Stomach smooth muscle (tissue), 2 donors: ENCODE measurements around the gene CDK5R1.

Source experiments
- H3K27ac ChIP-seq: one replicate; pipeline ENCODE4 v1.7.0; 2013; ENCODE audit warnings: mild to moderate bottlenecking, low read length, inconsistent platforms
- H3K27me3 ChIP-seq, 2 donors: one replicate each; pipeline ENCODE4 v1.7.0; 2013; ENCODE audit warnings: low read length in 2 of 2; ENCODE audit not compliant: insufficient read depth in 2 of 2, control insufficient read depth in 1 of 2
- H3K36me3 ChIP-seq, 2 donors: one replicate each; pipeline ENCODE4 v1.7.0; 2013; ENCODE audit warnings: low read length in 2 of 2; ENCODE audit not compliant: control insufficient read depth in 2 of 2, insufficient read depth in 2 of 2
- H3K4me1 ChIP-seq: one replicate; pipeline ENCODE4 v1.7.0; 2013; ENCODE audit warnings: low read length; ENCODE audit not compliant: control insufficient read depth, insufficient read depth
- H3K4me3 ChIP-seq, 2 donors: one replicate each; pipeline ENCODE4 v1.7.0; 2013; ENCODE audit warnings: low read length in 2 of 2
- H3K9ac ChIP-seq, 2 donors: one replicate each; pipeline ENCODE4 v1.7.0; 2013; ENCODE audit warnings: low read length in 2 of 2, mild to moderate bottlenecking in 1 of 2
- H3K9me3 ChIP-seq, 2 donors: one replicate each; pipeline ENCODE4 v1.7.0; 2013; ENCODE audit warnings: low read length in 2 of 2; ENCODE audit not compliant: control insufficient read depth in 2 of 2
- donor health status: healthy.
- donor health status: Pancreatic carcinoma.

CDK5R1 gene

GRCh38 chr17:32486701-32487472 is at the start of gene CDK5R1:
Gene CDK5R1 (plus strand): TSS chr17:32486993. CDS start chr17:32487621, 628 bp downstream.
- Histone ChIP-seq H3K27ac (peak within 1 kb of the TSS; percentile 64), H3K36me3 (peaks cover 3% of the 10 kb centered on the region in 2 donors)

GRCh38 chr17:32440722-32441121 is 46.1 kb upstream of the CDK5R1 start:
- Histone ChIP-seq H3K9me3 (no peaks in the 10 kb centered on the region), H3K4me1 (peaks cover 3% of the 10 kb centered on the region), H3K27me3 (no peaks in the 10 kb centered on the region), H3K4me3 (no peak overlapping the region), H3K27ac (no peak overlapping the region), H3K36me3 (no peaks in the 10 kb centered on the region), H3K9ac (no peak overlapping the region)

More at GRCh38 chr17:32486701-32487472, at the start of gene CDK5R1:
- Histone ChIP-seq H3K4me3 (peak within 1 kb of the TSS; percentile 60 to 74), H3K27me3 (no peaks in the 10 kb centered on the region), H3K9me3 (no peaks in the 10 kb centered on the region), H3K4me1 (peaks cover 23% of the 10 kb centered on the region), H3K9ac (peak within 1 kb of the TSS; percentile 40 to 47)

GRCh38 chr17:32441886-32442285 is 44.9 kb upstream of the CDK5R1 start:
- no peak overlapping the region for H3K4me3 ChIP-seq
- H3K27me3 ChIP-seq = no peaks in the 10 kb centered on the region
- H3K4me1 ChIP-seq = peaks cover 3% of the 10 kb centered on the region
- H3K27ac ChIP-seq = no peak overlapping the region
- no peak overlapping the region for H3K9ac ChIP-seq
- no peaks in the 10 kb centered on the region for H3K9me3 ChIP-seq
- peaks cover 0 to 1% of the 10 kb centered on the region in 2 donors for H3K36me3 ChIP-seq

GRCh38 chr17:32443827-32444300 is 42.9 kb upstream of the CDK5R1 start:
- Histone ChIP-seq H3K4me1 (peaks cover 3% of the 10 kb centered on the region), H3K9me3 (no peaks in the 10 kb centered on the region), H3K27ac (no peak overlapping the region), H3K27me3 (no peaks in the 10 kb centered on the region), H3K9ac (peak overlapping the region in 1 of 2 donors; percentile 51), H3K4me3 (peak overlapping the region; percentile 52 to 93), H3K36me3 (peaks cover 10% of the 10 kb centered on the region in 2 donors)

GRCh38 chr17:32444301-32445073 is 42.3 kb upstream of the CDK5R1 start, which contains the start of gene PSMD11:
Gene PSMD11 (plus strand): TSS chr17:32444510. CDS start chr17:32444524, 14 bp downstream.
- peaks cover 3% of the 10 kb centered on the region for H3K4me1 ChIP-seq
- peak within 1 kb of the TSS; percentile 66 for H3K27ac ChIP-seq
- peak within 1 kb of the TSS; percentile 85 to 90 for H3K9ac ChIP-seq
- H3K36me3 ChIP-seq = peaks cover 12 to 13% of the 10 kb centered on the region in 2 donors
- no peaks in the 10 kb centered on the region for H3K27me3 ChIP-seq
- peak within 1 kb of the TSS; percentile 93 to 98 for H3K4me3 ChIP-seq
- no peaks in the 10 kb centered on the region for H3K9me3 ChIP-seq

GRCh38 chr17:32445074-32445415 is 41.7 kb upstream of the CDK5R1 start:
- Histone ChIP-seq H3K27me3 (no peaks in the 10 kb centered on the region), H3K36me3 (peaks cover 13 to 16% of the 10 kb centered on the region in 2 donors), H3K4me3 (peak overlapping the region; percentile 93 to 98), H3K9ac (peak overlapping the region; percentile 85 to 90), H3K4me1 (peaks cover 3% of the 10 kb centered on the region), H3K27ac (peak overlapping the region; percentile 66), H3K9me3 (no peaks in the 10 kb centered on the region)

GRCh38 chr17:32445497-32445896 is 41.3 kb upstream of the CDK5R1 start:
- Histone ChIP-seq H3K27ac (no peak overlapping the region), H3K9ac (peak overlapping the region; percentile 85 to 90), H3K36me3 (peaks cover 13 to 16% of the 10 kb centered on the region in 2 donors), H3K4me3 (peak overlapping the region; percentile 93 to 98), H3K9me3 (no peaks in the 10 kb centered on the region), H3K27me3 (no peaks in the 10 kb centered on the region), H3K4me1 (peaks cover 3% of the 10 kb centered on the region)

GRCh38 chr17:32445971-32446370 is 40.8 kb upstream of the CDK5R1 start:
- Histone ChIP-seq H3K36me3 (peaks cover 13 to 16% of the 10 kb centered on the region in 2 donors), H3K9me3 (no peaks in the 10 kb centered on the region), H3K4me1 (peaks cover 3% of the 10 kb centered on the region), H3K27me3 (no peaks in the 10 kb centered on the region), H3K9ac (peak overlapping the region in 1 of 2 donors; percentile 90), H3K27ac (no peak overlapping the region), H3K4me3 (peak overlapping the region; percentile 93 to 98)

GRCh38 chr17:32446949-32447348 is 39.8 kb upstream of the CDK5R1 start:
- Histone ChIP-seq H3K36me3 (peaks cover 17 to 26% of the 10 kb centered on the region in 2 donors), H3K27ac (no peak overlapping the region), H3K4me1 (peaks cover 3% of the 10 kb centered on the region), H3K9ac (no peak overlapping the region), H3K27me3 (no peaks in the 10 kb centered on the region), H3K4me3 (no peak overlapping the region), H3K9me3 (no peaks in the 10 kb centered on the region)

GRCh38 chr17:32449963-32450362 is 36.8 kb upstream of the CDK5R1 start:
- no peak overlapping the region for H3K27ac ChIP-seq
- no peaks in the 10 kb centered on the region for H3K4me1 ChIP-seq
- H3K27me3 ChIP-seq = no peaks in the 10 kb centered on the region
- H3K9ac ChIP-seq = no peak overlapping the region
- peaks cover 23 to 45% of the 10 kb centered on the region in 2 donors for H3K36me3 ChIP-seq
- no peaks in the 10 kb centered on the region for H3K9me3 ChIP-seq
- H3K4me3 ChIP-seq = no peak overlapping the region
